ENCODE measurements around the gene PSMD8. TPM values are rescaled to one million over a fixed set of nuclear protein-coding genes. Genes with fewer than 3 reads are reported as not detected.
"Not testable (repeated sequence)": the region's sequence is repeated elsewhere in the genome, so short reads cannot be mapped to it uniquely, and the experiment has no call there.

The PSMD8 gene
- total RNA-seq, 1 experiment from 2014 or later: 199 TPM

- not testable (repeated sequence) for H4K20me1 ChIP-seq (ENCODE audit: insufficient read depth, low read depth, low read length); H3K9ac ChIP-seq (ENCODE audit: low read length); H3K4me3 ChIP-seq (ENCODE audit: low read length); H3K9me2 ChIP-seq (replicated peaks; ENCODE audit: insufficient read depth, low read length); H3K27me3 ChIP-seq (ENCODE audit: low read length); H3K27ac ChIP-seq (ENCODE audit: low read length); H3K79me2 ChIP-seq (ENCODE audit: low read length); DNase-seq; H3K9me3 ChIP-seq (ENCODE audit: low read length); H3K4me2 ChIP-seq (ENCODE audit: low read depth, low read length, poor library complexity, severe bottlenecking); H3K36me3 ChIP-seq (ENCODE audit: insufficient read depth, low read length); H2AFZ ChIP-seq (ENCODE audit: low read length)
- peaks cover 13% of the 10 kb centered on the region for H3K4me1 ChIP-seq (ENCODE audit: low read length)
Observed at GRCh38 chr19:38339011-38339410, 35.4 kb upstream of the PSMD8 start.

DNA sequence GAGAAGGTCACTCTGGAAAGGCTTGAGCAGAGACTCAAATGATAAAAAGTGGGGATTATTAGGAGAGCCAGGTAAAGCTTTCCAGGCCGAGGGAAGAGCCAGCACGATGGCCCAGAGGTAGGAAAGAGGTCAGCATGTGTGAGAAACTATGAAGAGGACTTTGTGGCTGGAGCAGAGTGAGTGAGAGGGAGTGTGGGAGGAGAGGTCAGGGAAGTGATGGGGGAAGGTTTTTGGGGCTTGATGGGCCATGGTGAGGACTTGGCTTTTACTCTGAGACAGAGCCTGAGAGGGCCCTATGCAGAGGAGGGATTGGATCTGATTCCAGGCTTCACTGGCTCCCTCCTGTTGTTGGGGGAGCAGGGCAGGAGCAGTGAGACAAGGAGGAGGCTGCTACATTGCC lies 33.4 kb upstream of the PSMD8 start:
- Histone ChIP-seq H3K4me3 (ENCODE audit: low read length) (no peak overlapping the region), H3K4me1 (ENCODE audit: low read length) (peaks cover 11% of the 10 kb centered on the region), H3K27ac (ENCODE audit: low read length) (no peak overlapping the region), H3K27me3 (ENCODE audit: low read length) (no peaks in the 10 kb centered on the region), H3K36me3 (ENCODE audit: insufficient read depth, low read length) (no peaks in the 10 kb centered on the region), H3K9ac (ENCODE audit: low read length) (no peak overlapping the region), H3K79me2 (ENCODE audit: low read length) (no peaks in the 10 kb centered on the region), H3K9me3 (ENCODE audit: low read length) (no peaks in the 10 kb centered on the region), H3K9me2 (replicated peaks; ENCODE audit: insufficient read depth, low read length) (no peaks in the 10 kb centered on the region), H4K20me1 (ENCODE audit: insufficient read depth, low read depth, low read length) (no peaks in the 10 kb centered on the region), H2AFZ (ENCODE audit: low read length) (no peak overlapping the region), H3K4me2 (ENCODE audit: low read depth, low read length, poor library complexity, severe bottlenecking) (no peak overlapping the region)
- no peak for DNase-seq

GRCh38 chr19:38346837-38347236 lies 27.5 kb upstream of the PSMD8 start:
- no peak overlapping the region for H3K27ac ChIP-seq (ENCODE audit: low read length)
- H3K36me3 ChIP-seq (ENCODE audit: insufficient read depth, low read length): no peaks in the 10 kb centered on the region
- no peak overlapping the region for H2AFZ ChIP-seq (ENCODE audit: low read length)
- H3K9me3 ChIP-seq (ENCODE audit: low read length): no peaks in the 10 kb centered on the region
- no peak overlapping the region for H3K4me2 ChIP-seq (ENCODE audit: low read depth, low read length, poor library complexity, severe bottlenecking)
- no peaks in the 10 kb centered on the region for H3K9me2 ChIP-seq (replicated peaks; ENCODE audit: insufficient read depth, low read length)
- no peaks in the 10 kb centered on the region for H3K4me1 ChIP-seq (ENCODE audit: low read length)
- no peaks in the 10 kb centered on the region for H3K79me2 ChIP-seq (ENCODE audit: low read length)
- no peaks in the 10 kb centered on the region for H4K20me1 ChIP-seq (ENCODE audit: insufficient read depth, low read depth, low read length)
- H3K27me3 ChIP-seq (ENCODE audit: low read length): no peaks in the 10 kb centered on the region
- no peak for DNase-seq
- no peak overlapping the region for H3K9ac ChIP-seq (ENCODE audit: low read length)
- no peak overlapping the region for H3K4me3 ChIP-seq (ENCODE audit: low read length)

DNA sequence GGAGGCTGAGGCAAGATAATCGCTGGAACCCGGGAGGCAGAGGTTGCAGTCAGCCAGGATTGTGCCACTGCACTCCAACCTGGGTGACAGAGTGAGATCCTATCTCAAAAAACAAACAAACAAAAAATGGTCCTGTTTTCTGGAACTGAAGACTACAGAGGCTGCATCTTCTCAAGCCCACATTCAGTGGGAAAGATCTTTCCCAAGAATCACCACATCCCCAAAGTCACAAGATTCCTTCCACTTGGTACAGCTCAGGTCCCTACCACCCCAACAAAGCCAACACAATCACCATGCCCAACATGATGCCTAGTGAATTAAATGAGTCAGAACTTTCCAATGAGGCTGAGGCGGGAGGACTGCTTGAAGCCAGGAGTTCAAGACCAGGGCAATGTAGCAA lies 23.5 kb upstream of the PSMD8 start:
- Histone ChIP-seq H3K4me2 (ENCODE audit: low read depth, low read length, poor library complexity, severe bottlenecking) (no peak overlapping the region), H3K9ac (ENCODE audit: low read length) (no peak overlapping the region), H3K36me3 (ENCODE audit: insufficient read depth, low read length) (no peaks in the 10 kb centered on the region), H3K79me2 (ENCODE audit: low read length) (no peaks in the 10 kb centered on the region), H3K4me1 (ENCODE audit: low read length) (no peaks in the 10 kb centered on the region), H3K9me2 (replicated peaks; ENCODE audit: insufficient read depth, low read length) (no peaks in the 10 kb centered on the region), H3K27me3 (ENCODE audit: low read length) (no peaks in the 10 kb centered on the region), H3K27ac (ENCODE audit: low read length) (no peak overlapping the region), H2AFZ (ENCODE audit: low read length) (no peak overlapping the region), H3K9me3 (ENCODE audit: low read length) (no peaks in the 10 kb centered on the region), H3K4me3 (ENCODE audit: low read length) (no peak overlapping the region), H4K20me1 (ENCODE audit: insufficient read depth, low read depth, low read length) (no peaks in the 10 kb centered on the region)
- DNase-seq: no peak

GRCh38 chr19:38351865-38352395 lies 22.4 kb upstream of the PSMD8 start:
- no peak for DNase-seq
- H3K4me1 ChIP-seq (ENCODE audit: low read length): no peaks in the 10 kb centered on the region
- H3K9me3 ChIP-seq (ENCODE audit: low read length): no peaks in the 10 kb centered on the region
- no peak overlapping the region for H3K4me2 ChIP-seq (ENCODE audit: low read depth, low read length, poor library complexity, severe bottlenecking)
- H3K27me3 ChIP-seq (ENCODE audit: low read length): no peaks in the 10 kb centered on the region
- no peak overlapping the region for H2AFZ ChIP-seq (ENCODE audit: low read length)
- H3K9ac ChIP-seq (ENCODE audit: low read length): no peak overlapping the region
- H3K27ac ChIP-seq (ENCODE audit: low read length): no peak overlapping the region
- no peaks in the 10 kb centered on the region for H3K9me2 ChIP-seq (replicated peaks; ENCODE audit: insufficient read depth, low read length)
- no peaks in the 10 kb centered on the region for H3K79me2 ChIP-seq (ENCODE audit: low read length)
- H3K4me3 ChIP-seq (ENCODE audit: low read length): no peak overlapping the region
- H3K36me3 ChIP-seq (ENCODE audit: insufficient read depth, low read length): no peaks in the 10 kb centered on the region
- H4K20me1 ChIP-seq (ENCODE audit: insufficient read depth, low read depth, low read length): no peaks in the 10 kb centered on the region

GRCh38 chr19:38352611-38353010 lies 21.8 kb upstream of the PSMD8 start:
- H2AFZ ChIP-seq (ENCODE audit: low read length): no peak overlapping the region
- H3K79me2 ChIP-seq (ENCODE audit: low read length): no peaks in the 10 kb centered on the region
- H3K9ac ChIP-seq (ENCODE audit: low read length): no peak overlapping the region

GRCh38 chr19:38355728-38356725 lies 18.3 kb upstream of the PSMD8 start:
- no peak overlapping the region for H3K9ac ChIP-seq (ENCODE audit: low read length)
- no peak overlapping the region for H3K27ac ChIP-seq (ENCODE audit: low read length)
- H3K4me1 ChIP-seq (ENCODE audit: low read length): no peaks in the 10 kb centered on the region
- H3K4me3 ChIP-seq (ENCODE audit: low read length): no peak overlapping the region
- DNase-seq: no peak
- no peak overlapping the region for H3K4me2 ChIP-seq (ENCODE audit: low read depth, low read length, poor library complexity, severe bottlenecking)
- H3K9me2 ChIP-seq (replicated peaks; ENCODE audit: insufficient read depth, low read length): no peaks in the 10 kb centered on the region
- H3K36me3 ChIP-seq (ENCODE audit: insufficient read depth, low read length): no peaks in the 10 kb centered on the region
- no peak overlapping the region for H2AFZ ChIP-seq (ENCODE audit: low read length)
- no peaks in the 10 kb centered on the region for H3K79me2 ChIP-seq (ENCODE audit: low read length)
- H3K9me3 ChIP-seq (ENCODE audit: low read length): no peaks in the 10 kb centered on the region
- H4K20me1 ChIP-seq (ENCODE audit: insufficient read depth, low read depth, low read length): no peaks in the 10 kb centered on the region
- H3K27me3 ChIP-seq (ENCODE audit: low read length): no peaks in the 10 kb centered on the region

More at GRCh38 chr19:38352611-38353010, 21.8 kb upstream of the PSMD8 start:
- no peaks in the 10 kb centered on the region for H3K27me3 ChIP-seq (ENCODE audit: low read length)
- H3K9me3 ChIP-seq (ENCODE audit: low read length): no peaks in the 10 kb centered on the region
- no peak overlapping the region for H3K4me3 ChIP-seq (ENCODE audit: low read length)
- H4K20me1 ChIP-seq (ENCODE audit: insufficient read depth, low read depth, low read length): no peaks in the 10 kb centered on the region
- H3K4me1 ChIP-seq (ENCODE audit: low read length): no peaks in the 10 kb centered on the region
- DNase-seq: no peak
- no peak overlapping the region for H3K27ac ChIP-seq (ENCODE audit: low read length)
- H3K36me3 ChIP-seq (ENCODE audit: insufficient read depth, low read length): no peaks in the 10 kb centered on the region
- no peaks in the 10 kb centered on the region for H3K9me2 ChIP-seq (replicated peaks; ENCODE audit: insufficient read depth, low read length)
- no peak overlapping the region for H3K4me2 ChIP-seq (ENCODE audit: low read depth, low read length, poor library complexity, severe bottlenecking)

- peaks cover 11% of the 10 kb centered on the region for H3K4me1 ChIP-seq (ENCODE audit: low read length)
- no peak overlapping the region for H2AFZ ChIP-seq (ENCODE audit: low read length)
- no peak overlapping the region for H3K4me3 ChIP-seq (ENCODE audit: low read length)
- H3K36me3 ChIP-seq (ENCODE audit: insufficient read depth, low read length): no peaks in the 10 kb centered on the region
- H3K4me2 ChIP-seq (ENCODE audit: low read depth, low read length, poor library complexity, severe bottlenecking): no peak overlapping the region
- H3K27me3 ChIP-seq (ENCODE audit: low read length): no peaks in the 10 kb centered on the region
- H3K9me3 ChIP-seq (ENCODE audit: low read length): no peaks in the 10 kb centered on the region
- H3K9me2 ChIP-seq (replicated peaks; ENCODE audit: insufficient read depth, low read length): no peaks in the 10 kb centered on the region
- no peaks in the 10 kb centered on the region for H4K20me1 ChIP-seq (ENCODE audit: insufficient read depth, low read depth, low read length)
- H3K79me2 ChIP-seq (ENCODE audit: low read length): no peaks in the 10 kb centered on the region
- H3K27ac ChIP-seq (ENCODE audit: low read length): no peak overlapping the region
- DNase-seq: no peak
- no peak overlapping the region for H3K9ac ChIP-seq (ENCODE audit: low read length)
Observed at GRCh38 chr19:38358071-38358470, 16.3 kb upstream of the PSMD8 start.

Data from Karpas-422 (cell line).